GM12873 (cell line): ENCODE measurements around the gene ASAP2.

Experiments
- TF ChIP-seq, protein P1 (sequence below): IDR thresholded peaks from 2 replicates; pipeline ENCODE4 v1.5.1; 2012; ENCODE audit warnings: low read depth, mild to moderate bottlenecking, moderate library complexity, low read length, control low read depth; ENCODE audit not compliant: insufficient read depth; ENCODE audit errors: missing control alignments

ASAP2 gene

DNA sequence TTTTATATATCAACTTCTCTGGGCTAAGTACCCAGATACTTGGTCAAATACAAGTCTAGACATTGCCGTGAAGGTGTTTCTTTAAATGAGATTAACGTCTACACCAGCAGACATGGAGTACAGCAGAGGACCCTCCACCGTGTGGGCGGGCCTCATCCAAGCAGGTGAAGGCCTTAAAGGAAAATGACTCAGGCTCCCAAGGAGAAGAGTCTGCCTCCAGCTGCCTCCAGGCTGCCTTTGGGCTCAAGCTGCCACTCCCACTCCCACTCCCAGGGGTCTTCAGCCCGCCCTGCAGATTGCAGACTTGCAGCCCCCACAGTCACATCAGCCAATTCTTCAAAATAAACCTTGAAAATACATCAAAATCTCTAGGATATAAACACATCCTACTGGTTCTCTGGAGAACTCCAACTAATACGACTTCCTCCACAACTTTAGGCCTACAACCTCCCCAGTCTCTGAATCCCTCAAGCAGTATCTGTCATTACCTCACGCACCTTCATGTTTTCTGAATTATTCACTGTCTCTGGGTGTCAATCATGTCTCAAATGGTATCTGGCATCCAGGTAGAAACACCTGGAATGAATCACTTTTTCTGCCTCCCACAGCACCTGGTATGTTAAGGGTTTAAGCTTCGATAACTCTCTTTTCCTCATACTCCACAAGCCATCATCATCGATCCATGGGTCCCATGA is 209.8 kb downstream of the ASAP2 start:
- TF ChIP-seq, protein P1, sequence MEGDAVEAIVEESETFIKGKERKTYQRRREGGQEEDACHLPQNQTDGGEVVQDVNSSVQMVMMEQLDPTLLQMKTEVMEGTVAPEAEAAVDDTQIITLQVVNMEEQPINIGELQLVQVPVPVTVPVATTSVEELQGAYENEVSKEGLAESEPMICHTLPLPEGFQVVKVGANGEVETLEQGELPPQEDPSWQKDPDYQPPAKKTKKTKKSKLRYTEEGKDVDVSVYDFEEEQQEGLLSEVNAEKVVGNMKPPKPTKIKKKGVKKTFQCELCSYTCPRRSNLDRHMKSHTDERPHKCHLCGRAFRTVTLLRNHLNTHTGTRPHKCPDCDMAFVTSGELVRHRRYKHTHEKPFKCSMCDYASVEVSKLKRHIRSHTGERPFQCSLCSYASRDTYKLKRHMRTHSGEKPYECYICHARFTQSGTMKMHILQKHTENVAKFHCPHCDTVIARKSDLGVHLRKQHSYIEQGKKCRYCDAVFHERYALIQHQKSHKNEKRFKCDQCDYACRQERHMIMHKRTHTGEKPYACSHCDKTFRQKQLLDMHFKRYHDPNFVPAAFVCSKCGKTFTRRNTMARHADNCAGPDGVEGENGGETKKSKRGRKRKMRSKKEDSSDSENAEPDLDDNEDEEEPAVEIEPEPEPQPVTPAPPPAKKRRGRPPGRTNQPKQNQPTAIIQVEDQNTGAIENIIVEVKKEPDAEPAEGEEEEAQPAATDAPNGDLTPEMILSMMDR = no peak

DNA sequence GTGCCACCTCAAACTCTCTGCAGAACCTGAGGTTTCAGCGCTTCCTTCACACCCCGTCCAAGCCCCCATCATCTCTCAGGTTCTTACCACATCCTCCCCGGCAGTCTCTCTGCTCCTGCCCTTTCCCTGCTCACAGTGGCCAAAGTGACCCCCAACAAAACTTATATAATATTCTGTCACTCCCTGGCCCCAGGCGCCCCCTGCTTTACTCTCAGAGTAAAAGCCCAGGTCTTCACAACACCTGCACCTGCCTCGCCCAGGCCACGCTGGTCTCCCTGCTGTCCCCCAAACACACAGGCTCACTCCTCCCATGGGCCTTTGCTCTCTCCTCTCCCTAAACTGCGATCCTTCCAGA is 210.3 kb downstream of the ASAP2 start:
- TF ChIP-seq, protein P1 = no peak

DNA sequence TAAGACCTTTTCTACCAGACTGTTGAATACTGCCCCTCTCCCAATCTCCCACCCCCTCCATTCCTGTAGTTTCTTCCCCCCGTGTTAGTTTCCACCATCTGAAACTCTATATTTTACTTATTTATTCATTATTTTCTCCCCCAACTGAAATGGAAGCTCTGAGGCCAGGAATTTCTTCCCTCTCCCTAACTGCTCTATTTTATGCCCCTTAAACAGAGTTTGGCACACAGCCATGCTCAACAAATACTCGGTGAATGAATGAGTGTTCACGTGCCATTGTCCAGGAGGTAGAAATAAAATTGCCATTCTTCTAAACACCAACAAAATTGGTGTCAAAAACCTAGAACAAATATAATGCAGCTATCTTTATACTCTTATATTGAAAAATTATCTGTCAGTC is 211.1 kb downstream of the ASAP2 start:
- TF ChIP-seq, protein P1 = no peak

DNA sequence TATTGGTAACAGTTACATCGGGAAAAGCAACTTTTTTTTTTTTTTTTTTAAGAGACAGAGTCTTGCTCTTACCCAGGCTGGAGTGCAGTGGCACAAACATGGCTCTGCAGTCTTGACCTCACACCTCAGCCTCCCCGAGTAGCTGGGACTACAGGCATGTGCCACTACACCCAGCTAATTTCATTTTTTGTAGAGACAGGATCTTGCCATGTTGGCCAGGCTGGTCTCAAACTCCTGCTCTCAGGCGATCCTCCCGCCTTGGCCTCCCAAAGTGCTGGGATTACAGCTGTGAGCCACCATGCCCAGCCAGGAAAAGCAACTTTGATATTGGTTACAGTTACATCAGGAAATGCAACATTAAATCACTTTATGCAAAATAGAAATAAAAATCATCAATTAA is 212.1 kb downstream of the ASAP2 start:
- TF ChIP-seq, protein P1 = no peak

DNA sequence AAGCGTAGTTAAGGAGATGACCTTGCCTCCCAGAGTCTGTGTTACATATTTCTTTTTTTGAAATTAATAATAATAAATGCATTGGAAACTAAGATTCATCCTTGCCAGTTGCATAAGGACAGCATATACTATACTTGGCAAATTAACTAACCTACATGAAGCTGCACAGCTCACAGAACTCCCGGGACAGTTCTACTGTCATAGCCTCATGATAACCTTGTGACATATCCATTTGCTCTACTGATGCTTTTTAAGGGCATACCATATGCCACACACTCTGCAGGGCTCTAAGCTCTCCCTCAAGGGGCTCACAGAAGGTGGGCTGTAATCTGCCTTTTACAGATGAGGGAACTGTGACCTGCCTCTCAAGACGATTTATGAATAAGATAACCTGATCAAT is 212.9 kb downstream of the ASAP2 start:
- TF ChIP-seq, protein P1 = no peak

DNA sequence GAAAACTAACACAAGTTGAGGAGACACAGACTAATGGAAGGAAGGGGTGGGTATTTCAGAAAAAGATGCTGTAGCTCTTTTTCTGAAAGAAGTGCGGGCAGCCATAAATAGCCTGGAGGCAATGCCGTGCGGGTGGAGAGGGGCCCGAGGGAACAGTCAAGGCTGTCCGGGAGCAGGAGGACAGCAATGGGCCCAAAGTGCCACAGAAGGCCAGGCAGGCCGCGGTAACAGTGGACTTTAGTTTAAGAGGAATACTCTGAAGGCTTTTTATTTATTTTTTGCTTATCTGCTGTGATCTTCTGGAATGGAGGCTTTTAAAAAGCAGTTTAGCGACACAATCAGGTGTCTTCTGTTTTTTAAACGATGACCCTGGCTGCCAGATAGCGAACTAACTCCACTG is 213.9 kb downstream of the ASAP2 start:
- TF ChIP-seq, protein P1 = no peak

DNA sequence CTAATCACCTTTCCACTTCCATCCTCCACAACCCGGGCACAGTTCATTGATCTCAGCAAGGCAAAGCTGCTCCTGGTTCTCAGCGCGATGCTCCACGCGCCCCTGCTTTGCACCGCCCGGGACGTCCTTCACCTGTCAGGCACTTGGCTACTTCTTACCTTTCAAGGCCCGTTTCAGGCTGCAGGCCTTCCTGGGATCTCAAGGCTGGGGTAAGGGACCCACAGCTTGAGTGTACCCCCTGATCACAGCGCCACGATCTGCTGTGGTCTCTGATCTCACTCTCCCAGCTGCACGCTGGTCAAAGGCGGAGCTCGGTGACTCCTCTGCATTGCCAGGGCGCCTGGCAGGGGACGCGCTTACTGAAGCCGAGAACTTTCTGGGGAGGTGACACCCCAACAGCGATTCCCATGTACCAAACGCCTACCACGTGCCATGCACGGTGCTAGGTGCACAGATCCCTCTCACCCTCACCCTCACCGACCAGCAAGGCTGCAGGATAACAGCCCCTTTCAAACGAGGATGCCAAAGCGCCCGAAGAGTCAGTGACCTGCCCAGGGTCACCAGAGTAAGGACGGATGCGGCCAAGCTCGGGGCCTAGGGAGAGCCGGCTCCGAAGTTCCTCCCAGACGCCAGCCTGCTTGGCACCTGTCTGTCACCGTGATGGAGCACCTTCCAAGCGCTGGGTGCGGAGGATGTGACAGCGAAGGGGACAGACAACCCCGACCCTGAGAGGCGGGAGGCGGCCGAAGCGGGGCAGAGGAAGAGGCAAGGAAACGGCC is 215.9 kb downstream of the ASAP2 start:
- TF ChIP-seq, protein P1 = peak; percentile 11
